Psoas muscle (tissue), 8 donors: ENCODE results near the gene AP3M1. TPM values are rescaled to one million over a fixed set of nuclear protein-coding genes. Genes with fewer than 3 reads are reported as not detected.

ENCODE experiments used
- ATAC-seq, 4 donors: fragments of 200-7000 bp; cut with Tn5 transposase; one replicate each; pipeline ENCODE4 v1.9.1; 2020; ENCODE audit warnings: moderate library complexity in 3 of 4, mild to moderate bottlenecking in 2 of 4
- DNase-seq, 2 donors: peaks; one replicate each; pipeline ENCODE4 v3.0.0-alpha.2; 2020
- H3K27ac ChIP-seq: fragments of 200-600 bp; one replicate; pipeline ENCODE4 v1.8.0; 2022
- H3K27me3 ChIP-seq, 3 donors: fragments of 200-600 bp in 1 of 3; one replicate each; pipeline versions ENCODE4 v1.6.1 to v1.8.0; 2013 to 2022; ENCODE audit warnings: low read length in 2 of 3, mild to moderate bottlenecking in 2 of 3, moderate library complexity in 1 of 3; ENCODE audit not compliant: insufficient read depth in 3 of 3
- H3K36me3 ChIP-seq, 2 donors: fragments of 200-600 bp in 1 of 2; one replicate each; pipeline versions ENCODE4 v1.6.1 to v1.8.0; 2013 to 2022; ENCODE audit warnings: low read depth in 1 of 2, mild to moderate bottlenecking in 1 of 2, moderate library complexity in 1 of 2; ENCODE audit not compliant: insufficient read depth in 1 of 2
- H3K4me1 ChIP-seq: fragments of 200-600 bp; one replicate; pipeline ENCODE4 v1.8.0; 2022
- H3K4me3 ChIP-seq: fragments of 200-600 bp; one replicate; pipeline ENCODE4 v1.8.0; 2022; ENCODE audit warnings: mild to moderate bottlenecking
- H3K9me3 ChIP-seq: fragments of 200-600 bp; one replicate; pipeline ENCODE4 v1.8.0; 2022
- WGBS, 3 donors: extraction: QIAGEN DNeasy Blood & Tissue Kit; methylation state at CpG; one replicate each; pipeline versions ENCODE4 v1.1.6 to v1.1.7; 2013; 5-methylcytosine and 5-hydroxymethylcytosine counted together
- intact Hi-C, 2 donors: fragments of 100-400 bp; cut with DNase I; formaldehyde crosslinking; loops; one replicate each; pipeline versions ENCODE4 v1.11.0 to v1.14.2; 2022
- polyA plus RNA-seq, 3 donors: library from polyadenylated mRNA; stranded (reverse); fragments of 200-250 nt; gene quantifications; one replicate each; pipeline ENCODE4 v1.2.3, GENCODE V29; 2013
- total RNA-seq, 4 donors: library from RNA; stranded (reverse); fragmentation: NEBNext Ultra II Directional in 2 of 4; extraction: Animal tissue kit (Norgen Biotek cat#: 25700) in 2 of 4; gene quantifications; one replicate each; pipeline versions ENCODE4 v1.2.1 to v1.2.4, GENCODE V29; 2021 to 2023
- TF ChIP-seq, protein P1 (sequence below): fragments of 200-600 bp; IDR thresholded peaks from one replicate; pipeline ENCODE4 v1.8.0; 2022; ENCODE audit warnings: antibody characterized with exemption
- donor health status: healthy with polysubstance abuse.
- donor health status: DM: no; HTN: no; CAD: no; lungs with moderate emphysema.
- donor health status: Bipolar disorder and iron deficiency.
- donor health status: healthy.
- donor health status: DM: yes; HTN: yes; CAD: no.
- donor health status: DM: no; HTN: no; CAD: no.
- donor health status: DM: no; HTN: no; CAD: no.
- donor health status: DM: yes; HTN: yes; CAD: no.

The AP3M1 gene
- total and polyA plus RNA-seq, 7 donors = 9.5 to 26.9 (median 20.1) TPM

DNA sequence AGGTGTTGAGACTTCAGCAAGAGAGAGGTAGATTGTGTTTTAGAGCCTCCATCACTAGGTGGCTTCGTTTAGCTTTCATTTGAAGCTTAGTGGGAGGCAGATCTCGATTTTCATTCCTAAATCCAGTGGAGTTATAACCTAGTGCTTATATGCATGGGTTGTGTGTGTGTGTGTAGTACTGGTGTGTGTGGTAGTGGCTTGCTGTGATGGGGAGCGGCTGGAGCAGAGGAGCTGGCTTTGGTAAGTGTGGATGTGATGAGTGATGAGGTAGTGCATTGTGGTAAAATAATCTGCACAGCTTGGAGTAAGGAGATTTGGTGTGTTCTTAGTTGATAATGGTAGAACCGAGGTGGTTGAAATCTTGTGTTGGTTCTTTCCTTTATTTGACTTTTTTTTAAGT, 43.2 kb downstream of the AP3M1 start:
- TF ChIP-seq, protein P1, sequence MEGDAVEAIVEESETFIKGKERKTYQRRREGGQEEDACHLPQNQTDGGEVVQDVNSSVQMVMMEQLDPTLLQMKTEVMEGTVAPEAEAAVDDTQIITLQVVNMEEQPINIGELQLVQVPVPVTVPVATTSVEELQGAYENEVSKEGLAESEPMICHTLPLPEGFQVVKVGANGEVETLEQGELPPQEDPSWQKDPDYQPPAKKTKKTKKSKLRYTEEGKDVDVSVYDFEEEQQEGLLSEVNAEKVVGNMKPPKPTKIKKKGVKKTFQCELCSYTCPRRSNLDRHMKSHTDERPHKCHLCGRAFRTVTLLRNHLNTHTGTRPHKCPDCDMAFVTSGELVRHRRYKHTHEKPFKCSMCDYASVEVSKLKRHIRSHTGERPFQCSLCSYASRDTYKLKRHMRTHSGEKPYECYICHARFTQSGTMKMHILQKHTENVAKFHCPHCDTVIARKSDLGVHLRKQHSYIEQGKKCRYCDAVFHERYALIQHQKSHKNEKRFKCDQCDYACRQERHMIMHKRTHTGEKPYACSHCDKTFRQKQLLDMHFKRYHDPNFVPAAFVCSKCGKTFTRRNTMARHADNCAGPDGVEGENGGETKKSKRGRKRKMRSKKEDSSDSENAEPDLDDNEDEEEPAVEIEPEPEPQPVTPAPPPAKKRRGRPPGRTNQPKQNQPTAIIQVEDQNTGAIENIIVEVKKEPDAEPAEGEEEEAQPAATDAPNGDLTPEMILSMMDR = no peak

DNA sequence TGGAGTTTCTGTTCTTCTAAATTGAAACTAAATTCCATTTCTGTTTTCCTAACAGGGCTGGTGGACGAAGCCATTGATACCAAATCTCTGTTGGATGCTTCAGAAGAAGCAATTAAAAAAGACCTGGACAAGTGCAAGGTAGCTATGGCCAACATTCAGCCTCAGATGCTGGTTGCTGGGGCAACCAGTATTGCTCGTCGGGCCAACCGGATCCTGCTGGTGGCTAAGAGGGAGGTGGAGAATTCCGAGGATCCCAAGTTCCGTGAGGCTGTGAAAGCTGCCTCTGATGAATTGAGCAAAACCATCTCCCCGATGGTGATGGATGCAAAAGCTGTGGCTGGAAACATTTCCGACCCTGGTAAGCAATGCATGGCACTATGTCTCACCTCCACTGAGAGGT, 45.6 kb downstream of the AP3M1 start:
- 86 to 94% (median 94%) methylated on average over 8 of the region's 8 CpGs for WGBS, 3 donors
- no peak for ATAC-seq
- H3K27ac ChIP-seq = no peak overlapping the region
- no peaks in the 10 kb centered on the region for H3K27me3 ChIP-seq
- no peaks in the 10 kb centered on the region for H3K9me3 ChIP-seq
- H3K4me1 ChIP-seq = peaks cover 5% of the 10 kb centered on the region
- no peak for DNase-seq
- H3K4me3 ChIP-seq = no peak overlapping the region
- intact Hi-C loops = no loop called here
- H3K36me3 ChIP-seq = peaks cover 29 to 96% of the 10 kb centered on the region in 2 donors
- TF ChIP-seq, protein P1 = no peak

More for the DNA sequence above, 43.2 kb downstream of the AP3M1 start:
- H3K4me3 ChIP-seq = no peak overlapping the region
- ATAC-seq (no peak), DNase-seq (no peak)
- H3K4me1 ChIP-seq = peaks cover 5% of the 10 kb centered on the region
- H3K36me3 ChIP-seq = peaks cover 35 to 98% of the 10 kb centered on the region in 2 donors
- no peaks in the 10 kb centered on the region for H3K27me3 ChIP-seq
- H3K27ac ChIP-seq = no peak overlapping the region
- intact Hi-C loops = no loop called here
- WGBS, 3 donors = 66 to 82% (median 72%) methylated on average over 4 of the region's 4 CpGs
- no peaks in the 10 kb centered on the region for H3K9me3 ChIP-seq

DNA sequence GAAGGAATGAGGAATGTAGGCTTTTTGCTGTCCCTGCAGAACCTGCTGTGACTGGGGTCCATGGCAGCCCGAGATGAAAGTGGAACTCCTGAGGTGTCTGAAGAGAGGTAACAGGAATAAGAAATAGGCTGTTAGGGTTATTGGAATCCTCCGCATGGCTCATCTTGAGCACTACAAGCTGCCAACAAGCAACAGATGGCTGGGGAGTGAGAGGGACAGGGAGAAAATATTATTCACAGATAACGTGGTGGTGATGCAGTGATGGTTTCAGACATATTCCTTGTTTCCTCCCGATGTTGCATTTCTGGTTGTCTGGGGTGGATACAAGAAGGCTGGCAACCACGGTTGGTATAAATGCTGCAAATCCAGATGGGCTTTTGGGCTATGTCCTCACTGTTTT, 46.1 kb downstream of the AP3M1 start:
- intact Hi-C loops = no loop called here
- H3K27me3 ChIP-seq = no peaks in the 10 kb centered on the region
- no peaks in the 10 kb centered on the region for H3K9me3 ChIP-seq
- peaks cover 5% of the 10 kb centered on the region for H3K4me1 ChIP-seq
- no peak for DNase-seq
- no peak overlapping the region for H3K27ac ChIP-seq
- TF ChIP-seq, protein P1 = no peak
- ATAC-seq = no peak
- no peak overlapping the region for H3K4me3 ChIP-seq
- H3K36me3 ChIP-seq = peaks cover 29 to 96% of the 10 kb centered on the region in 2 donors
- 75 to 91% (median 82%) methylated on average over 5 of the region's 5 CpGs for WGBS, 3 donors

DNA sequence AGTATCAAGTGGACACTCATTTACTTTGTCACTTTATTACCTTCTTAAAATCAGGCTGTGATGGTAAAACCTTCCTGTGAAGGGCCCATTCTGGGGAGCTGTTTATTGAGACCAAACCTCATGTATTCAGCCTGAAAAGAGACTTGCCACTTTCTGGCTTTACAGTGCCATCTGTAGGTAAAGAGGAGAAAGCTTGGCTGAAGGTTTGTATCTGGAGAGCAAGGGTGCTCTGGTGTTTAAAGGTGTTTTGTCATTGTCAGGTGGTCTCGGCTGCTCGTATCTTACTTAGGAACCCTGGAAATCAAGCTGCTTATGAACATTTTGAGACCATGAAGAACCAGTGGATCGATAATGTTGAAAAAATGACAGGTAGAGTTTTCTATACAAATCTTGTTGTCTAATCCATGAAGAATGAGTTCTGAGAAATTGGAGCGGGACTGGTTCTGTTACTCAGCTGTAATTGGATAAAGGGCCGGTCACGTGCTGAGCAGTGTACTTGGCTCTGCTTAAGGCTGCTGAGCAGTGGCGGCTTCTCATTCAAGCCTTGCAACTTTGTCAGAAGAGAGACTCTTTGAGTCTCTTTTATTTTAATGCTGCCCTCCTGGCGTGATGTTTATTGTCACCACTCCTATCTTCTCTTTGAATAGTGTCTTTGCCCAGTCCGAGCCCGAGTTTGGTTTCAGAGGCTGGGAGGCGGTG, 46.9 kb downstream of the AP3M1 start:
- TF ChIP-seq, protein P1 = peak; percentile 22
- H3K36me3 ChIP-seq = peaks cover 28 to 96% of the 10 kb centered on the region in 2 donors
- H3K27me3 ChIP-seq = no peaks in the 10 kb centered on the region
- H3K4me3 ChIP-seq = no peak overlapping the region
- H3K27ac ChIP-seq = peak overlapping the region; percentile 43
- no peaks in the 10 kb centered on the region for H3K9me3 ChIP-seq
- ATAC-seq = peak; percentile 62 to 76 (median 65)
- WGBS, 3 donors = 69 to 89% (median 75%) methylated on average over 11 of the region's 11 CpGs
- intact Hi-C loops = no loop called here
- peaks cover 5% of the 10 kb centered on the region for H3K4me1 ChIP-seq
- DNase-seq = no peak

DNA sequence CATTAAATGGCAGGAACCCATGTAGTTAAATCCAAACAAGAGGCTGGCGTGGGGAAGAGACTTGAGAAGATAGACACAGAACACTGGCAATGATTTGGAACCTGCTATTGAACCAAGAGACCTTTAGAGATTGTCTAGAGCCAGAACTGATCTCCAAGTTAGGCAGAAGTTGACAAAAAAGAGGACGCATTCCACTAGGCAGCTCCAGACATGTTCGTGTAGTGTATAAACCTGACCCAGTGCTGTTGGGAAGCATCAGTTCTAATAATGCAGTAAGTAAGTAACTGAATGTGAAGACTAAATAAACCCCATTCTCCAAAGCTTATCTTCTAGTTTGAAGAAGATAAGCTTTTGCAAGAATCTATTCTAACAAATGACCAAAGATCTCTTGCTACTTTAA, 50.8 kb downstream of the AP3M1 start:
- 93 to 94% (median 94%) methylated on average over 3 of the region's 3 CpGs for WGBS, 3 donors
- DNase-seq (no peak), ATAC-seq (no peak)
- no peak overlapping the region for H3K4me3 ChIP-seq
- peaks cover 25 to 96% of the 10 kb centered on the region in 2 donors for H3K36me3 ChIP-seq
- H3K4me1 ChIP-seq = peaks cover 5% of the 10 kb centered on the region
- no peaks in the 10 kb centered on the region for H3K9me3 ChIP-seq
- H3K27ac ChIP-seq = no peak overlapping the region
- intact Hi-C loops = no loop called here
- TF ChIP-seq, protein P1 = no peak
- no peaks in the 10 kb centered on the region for H3K27me3 ChIP-seq
